GM23248 (cell line): Measurements from ENCODE around the gene CALD1. TPM values are rescaled to one million over a fixed set of nuclear protein-coding genes. Genes with fewer than 3 reads are reported as not detected.

Experiments
- DNase-seq: peaks from one replicate; pipeline ENCODE4 v3.0.0-alpha.2; 2015
- H2AFZ ChIP-seq: fragments of 200-600 bp; sonication (generic); 2 replicates; pipeline ENCODE4 v1.6.1; 2016; ENCODE audit warnings: antibody characterized with exemption
- H3F3A ChIP-seq: fragments of 200-600 bp; sonication (generic); 2 replicates; pipeline ENCODE4 v1.6.1; 2016; ENCODE audit warnings: mild to moderate bottlenecking, antibody characterized with exemption, mixed run types; ENCODE audit not compliant: insufficient read depth
- H3K27ac ChIP-seq: fragments of 200-600 bp; sonication (generic); 2 replicates; pipeline ENCODE4 v1.5.1; 2016; ENCODE audit warnings: mild to moderate bottlenecking
- H3K27me3 ChIP-seq: fragments of 200-600 bp; sonication (generic); replicated peaks from 2 replicates; pipeline ENCODE4 v1.6.1; 2016; ENCODE audit warnings: mild to moderate bottlenecking; ENCODE audit not compliant: insufficient read depth
- H3K36me3 ChIP-seq: fragments of 200-600 bp; sonication (generic); 2 replicates; pipeline ENCODE4 v1.6.1; 2016; ENCODE audit warnings: low read depth, mild to moderate bottlenecking
- H3K4me1 ChIP-seq: fragments of 200-600 bp; sonication (generic); 2 replicates; pipeline ENCODE4 v1.6.1; 2016; ENCODE audit warnings: mild to moderate bottlenecking; ENCODE audit not compliant: insufficient read depth
- H3K4me2 ChIP-seq: fragments of 200-600 bp; sonication (generic); one replicate; pipeline ENCODE4 v1.6.1; 2016; ENCODE audit warnings: mild to moderate bottlenecking; ENCODE audit not compliant: unreplicated experiment
- H3K4me3 ChIP-seq: fragments of 200-600 bp; sonication (generic); 2 replicates; pipeline ENCODE4 v1.5.1; 2016; ENCODE audit warnings: mild to moderate bottlenecking
- H3K79me2 ChIP-seq: fragments of 200-600 bp; sonication (generic); 2 replicates; pipeline ENCODE4 v1.6.1; 2016; ENCODE audit warnings: mild to moderate bottlenecking; ENCODE audit not compliant: insufficient read depth
- H3K9ac ChIP-seq: fragments of 200-600 bp; sonication (generic); 2 replicates; pipeline ENCODE4 v1.6.1; 2016; ENCODE audit warnings: mild to moderate bottlenecking
- H3K9me2 ChIP-seq: fragments of 200-600 bp; sonication (generic); 2 replicates; pipeline ENCODE4 v1.6.1; 2016; ENCODE audit warnings: mixed run types, mild to moderate bottlenecking, moderate library complexity; ENCODE audit not compliant: insufficient read depth
- H3K9me3 ChIP-seq: fragments of 200-600 bp; sonication (generic); one replicate; pipeline ENCODE4 v1.6.1; 2017; ENCODE audit warnings: low read depth
- H4K20me1 ChIP-seq: fragments of 200-600 bp; sonication (generic); 2 replicates; pipeline ENCODE4 v1.6.0; 2016; ENCODE audit not compliant: insufficient read depth
- EZH2 ChIP-seq: fragments of 200-600 bp; sonication (generic); IDR thresholded peaks from 2 replicates; pipeline ENCODE4 v1.6.1; 2018; ENCODE audit warnings: antibody characterized with exemption, mild to moderate bottlenecking; ENCODE audit not compliant: insufficient read depth, poor library complexity, severe bottlenecking
- EZH2phosphoT487 ChIP-seq: fragments of 200-600 bp; sonication (generic); IDR thresholded peaks from 2 replicates; pipeline ENCODE4 v1.6.1; 2018; ENCODE audit warnings: antibody characterized with exemption, moderate library complexity, mild to moderate bottlenecking, low read depth; ENCODE audit not compliant: insufficient read depth
- WGBS, 2 experiments: methylation state at CpG; one replicate each; pipeline ENCODE4 v1.1.6; 2015 to 2017; ENCODE audit warnings: low lambda C conversion rate in 2 of 2, low coverage in 1 of 2; ENCODE audit errors: missing lambda C conversion rate in 2 of 2; 5-methylcytosine and 5-hydroxymethylcytosine counted together
- in situ Hi-C: fragments of 300-500 bp; cut with MboI; formaldehyde crosslinking; loops from 2 replicates; pipeline ENCODE4 v1.15.0; 2020
- polyA plus RNA-seq: library from polyadenylated mRNA; unstranded; fragments of >200 nt; fragmentation: Nextera tagmentation; extraction: Ambion mirVana; gene quantifications from 2 replicates; pipeline ENCODE4 v1.2.1, GENCODE V29; 2016
- total RNA-seq: library from RNA; depleted of rRNA; stranded (reverse); fragments of >200 nt; shearing (Covaris generic); gene quantifications from 2 replicates; pipeline ENCODE4 v1.2.3, GENCODE V29; 2014

The CALD1 gene
- total and polyA plus RNA-seq, 2 experiments from 2014 or later: 698 to 1,687 TPM

- Histone ChIP-seq H3K4me2 (peak overlapping the region; percentile 66), H3K9me3 (no peaks in the 10 kb centered on the region), H3K4me3 (no peak overlapping the region), H3K27me3 (no peaks in the 10 kb centered on the region), H3K36me3 (peaks cover 25% of the 10 kb centered on the region), H3K79me2 (peaks cover 98% of the 10 kb centered on the region), H3F3A (peaks cover 77% of the 10 kb centered on the region), H3K4me1 (peaks cover 29% of the 10 kb centered on the region), H3K9me2 (no peaks in the 10 kb centered on the region), H3K27ac (peak overlapping the region; percentile 66), H4K20me1 (peaks cover 14% of the 10 kb centered on the region), H2AFZ (no peak overlapping the region), H3K9ac (peak overlapping the region; percentile 55; the same call in 1 of the 2 replicates)
- DNase-seq: peak; percentile 60
- in situ Hi-C loops: no loop called here
- 34 to 38% methylated on average over 3 of the region's 3 CpGs for WGBS, 2 experiments
- TF ChIP-seq EZH2phosphoT487 (no peak), EZH2 (no peak)
These were observed 75.4 kb downstream of the CALD1 start for GRCh38 chr7:134854816-134855215.

- Histone ChIP-seq H4K20me1 (peaks cover 11% of the 10 kb centered on the region), H3F3A (peaks cover 75% of the 10 kb centered on the region)
- DNase-seq: peak; percentile 35
These were observed 76.0 kb downstream of the CALD1 start for GRCh38 chr7:134855442-134855841.

GRCh38 chr7:134856091-134856490 is 76.7 kb downstream of the CALD1 start:
- peaks cover 98% of the 10 kb centered on the region for H3K79me2 ChIP-seq
- TF ChIP-seq EZH2: no peak
- no peak for TF ChIP-seq EZH2phosphoT487
- peaks cover 75% of the 10 kb centered on the region for H3F3A ChIP-seq
- peak overlapping the region; percentile 66 for H3K4me2 ChIP-seq
- H3K9me3 ChIP-seq: no peaks in the 10 kb centered on the region
- peak overlapping the region; percentile 55 for H3K9ac ChIP-seq
- in situ Hi-C loops: no loop called here
- peak overlapping the region; percentile 28 for H3K4me3 ChIP-seq
- H3K9me2 ChIP-seq: no peaks in the 10 kb centered on the region
- peak; percentile 74 for DNase-seq
- peak overlapping the region; percentile 66 for H3K27ac ChIP-seq
- H2AFZ ChIP-seq: 0 out of 2 replicates have a peak overlapping the region, but pooled peaks have one; percentile 1
- peaks cover 29% of the 10 kb centered on the region for H3K4me1 ChIP-seq
- WGBS, 2 experiments: 10 to 11% methylated on average over 7 of the region's 7 CpGs
- peaks cover 14% of the 10 kb centered on the region for H4K20me1 ChIP-seq
- H3K36me3 ChIP-seq: peaks cover 17% of the 10 kb centered on the region
- no peaks in the 10 kb centered on the region for H3K27me3 ChIP-seq

More at GRCh38 chr7:134855442-134855841, 76.0 kb downstream of the CALD1 start:
- Histone ChIP-seq H2AFZ (no peak overlapping the region), H3K36me3 (peaks cover 19% of the 10 kb centered on the region), H3K27ac (peak overlapping the region; percentile 66), H3K9me2 (no peaks in the 10 kb centered on the region), H3K4me2 (peak overlapping the region; percentile 66), H3K9me3 (no peaks in the 10 kb centered on the region), H3K4me3 (peak overlapping the region; percentile 28), H3K79me2 (peaks cover 98% of the 10 kb centered on the region), H3K9ac (peak overlapping the region; percentile 55), H3K4me1 (peaks cover 29% of the 10 kb centered on the region), H3K27me3 (no peaks in the 10 kb centered on the region)
- TF ChIP-seq EZH2phosphoT487: no peak
- TF ChIP-seq EZH2: no peak
- 2 to 6% methylated on average over 1 of the region's 1 CpG for WGBS, 2 experiments
- in situ Hi-C loops: no loop called here

- in situ Hi-C loops: no loop called here
- peak; percentile 30 for DNase-seq
- Histone ChIP-seq H3K27ac (peak overlapping the region; percentile 66), H3K79me2 (peaks cover 98% of the 10 kb centered on the region), H3K36me3 (peaks cover 16% of the 10 kb centered on the region), H3K9ac (peak overlapping the region; percentile 55), H3K9me3 (no peaks in the 10 kb centered on the region), H3F3A (peaks cover 75% of the 10 kb centered on the region), H3K4me3 (peak overlapping the region; percentile 28), H3K4me1 (peaks cover 29% of the 10 kb centered on the region), H3K9me2 (no peaks in the 10 kb centered on the region), H3K4me2 (peak overlapping the region; percentile 66), H4K20me1 (peaks cover 17% of the 10 kb centered on the region), H2AFZ (no peak overlapping the region), H3K27me3 (no peaks in the 10 kb centered on the region)
- 56 to 62% methylated on average over 4 of the region's 4 CpGs for WGBS, 2 experiments
- no peak for TF ChIP-seq EZH2
- TF ChIP-seq EZH2phosphoT487: no peak
These were observed 77.3 kb downstream of the CALD1 start for GRCh38 chr7:134856691-134857090.
